22Rv1 (cell line): ENCODE data around the gene ANXA10.

ENCODE experiments used
- ZFX ChIP-seq: fragments of 450-650 bp; IDR thresholded peaks from 2 replicates; pipeline ENCODE4 v1.6.1; 2017; ENCODE audit warnings: antibody characterized with exemption, borderline replicate concordance
- TF ChIP-seq, protein P1 (sequence below): fragments of 450-650 bp; IDR thresholded peaks from 2 replicates; pipeline ENCODE4 v1.5.1; 2017; ENCODE audit warnings: mild to moderate bottlenecking

DNA sequence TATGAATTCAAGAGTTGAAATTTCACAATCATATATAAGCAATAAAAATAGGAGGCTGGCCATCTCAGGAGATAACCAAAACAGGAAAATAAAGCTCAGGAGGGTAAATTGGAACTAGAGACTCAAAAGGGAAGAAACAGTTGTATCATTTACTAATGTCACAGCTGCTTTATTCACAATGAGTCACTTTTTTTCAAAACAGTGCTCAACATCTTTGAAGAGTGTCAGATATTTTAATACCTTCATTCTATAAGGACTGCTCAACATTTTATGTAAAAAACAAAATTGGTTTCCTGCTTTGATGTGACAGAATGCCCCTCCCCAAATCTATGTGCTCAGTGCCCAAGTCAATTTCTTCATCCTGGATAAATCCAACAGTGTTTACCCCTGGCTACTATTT is 128.6 kb downstream of the ANXA10 start:
- TF ChIP-seq, protein P1, sequence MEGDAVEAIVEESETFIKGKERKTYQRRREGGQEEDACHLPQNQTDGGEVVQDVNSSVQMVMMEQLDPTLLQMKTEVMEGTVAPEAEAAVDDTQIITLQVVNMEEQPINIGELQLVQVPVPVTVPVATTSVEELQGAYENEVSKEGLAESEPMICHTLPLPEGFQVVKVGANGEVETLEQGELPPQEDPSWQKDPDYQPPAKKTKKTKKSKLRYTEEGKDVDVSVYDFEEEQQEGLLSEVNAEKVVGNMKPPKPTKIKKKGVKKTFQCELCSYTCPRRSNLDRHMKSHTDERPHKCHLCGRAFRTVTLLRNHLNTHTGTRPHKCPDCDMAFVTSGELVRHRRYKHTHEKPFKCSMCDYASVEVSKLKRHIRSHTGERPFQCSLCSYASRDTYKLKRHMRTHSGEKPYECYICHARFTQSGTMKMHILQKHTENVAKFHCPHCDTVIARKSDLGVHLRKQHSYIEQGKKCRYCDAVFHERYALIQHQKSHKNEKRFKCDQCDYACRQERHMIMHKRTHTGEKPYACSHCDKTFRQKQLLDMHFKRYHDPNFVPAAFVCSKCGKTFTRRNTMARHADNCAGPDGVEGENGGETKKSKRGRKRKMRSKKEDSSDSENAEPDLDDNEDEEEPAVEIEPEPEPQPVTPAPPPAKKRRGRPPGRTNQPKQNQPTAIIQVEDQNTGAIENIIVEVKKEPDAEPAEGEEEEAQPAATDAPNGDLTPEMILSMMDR = no peak
- no peak for TF ChIP-seq ZFX
